ENCODE data around the gene MED27. TPM values are rescaled to one million over a fixed set of nuclear protein-coding genes. Genes with fewer than 3 reads are reported as not detected.

The MED27 gene
- total and polyA plus RNA-seq, 10 of the 15 experiments (the other 5 are each of a cell fraction or from before 2014, with no cell fraction given) = 20.3 to 50.3 (median 35.5) TPM

DNA sequence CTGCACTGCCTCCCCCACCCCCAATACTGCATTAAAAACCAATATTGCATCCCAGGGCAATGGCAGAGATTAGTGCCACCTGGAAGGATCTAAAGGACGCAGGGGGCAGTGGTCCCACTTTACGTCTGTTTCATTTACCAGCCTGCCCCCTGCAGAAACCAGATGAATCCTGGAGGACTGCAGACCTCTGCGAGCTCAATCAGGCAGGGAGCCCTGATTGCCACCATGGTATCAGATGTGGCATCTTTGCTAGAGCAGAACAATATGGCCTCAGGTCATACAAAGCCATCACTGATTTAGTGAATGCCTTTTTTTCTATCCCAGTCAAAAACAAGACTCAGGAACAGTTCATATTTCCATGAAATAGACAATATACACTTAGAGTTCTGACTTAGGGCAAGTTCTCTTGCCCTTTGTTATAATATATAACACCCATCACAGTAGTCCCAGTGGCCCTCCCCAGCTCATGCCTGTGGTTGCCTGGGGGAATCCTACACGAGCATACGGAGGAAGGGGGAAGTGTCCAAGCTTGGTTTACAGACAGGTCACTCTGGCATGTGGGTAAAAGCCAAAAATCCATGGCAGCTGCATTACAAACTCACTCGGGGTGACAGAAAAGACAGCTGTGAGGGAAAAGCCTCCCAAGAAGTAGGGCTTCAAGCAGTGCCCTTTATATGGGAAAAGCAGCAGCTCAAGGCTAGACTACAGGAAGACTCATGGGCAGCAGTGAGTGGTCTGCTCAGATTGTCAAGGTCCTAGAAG, 85.1 kb downstream of the MED27 start:
- RAD21 ChIA-PET (ENCODE audit: unreplicated experiment) = no interaction called here
- FAIRE-seq = no peak

More for the DNA sequence above, 85.1 kb downstream of the MED27 start:
- no peaks in the 10 kb centered on the region for H4K20me1 ChIP-seq (ENCODE audit: control insufficient read depth, insufficient read depth)
- no peak overlapping the region for H3K9ac ChIP-seq (ENCODE audit: control insufficient read depth, insufficient read depth, low read length)
- ATAC-seq (no peak), DNase-seq (ENCODE audit: low read depth, low spot score) (no peak)
- 79% methylated on average over 5 of the region's 6 CpGs for WGBS (ENCODE audit: insufficient coverage, insufficient replicate concordance, low lambda C conversion rate, missing lambda C conversion rate)
- ChIA-PET POLR2A (no interaction called here), CTCF (interaction anchor here (0.8 kb wide), 1 partner anchor 7 kb away, joined by 3 read pairs; no protein-coding TSS in a partner anchor), SMC1A (ENCODE audit: uncharacterized antibody, unreplicated experiment) (interaction anchor here (0.6 kb wide), 1 partner anchor 314 kb away, joined by 3 read pairs; no protein-coding TSS in a partner anchor)
- H3K4me3 ChIP-seq = no peak overlapping the region
- TF ChIP-seq, protein P1, sequence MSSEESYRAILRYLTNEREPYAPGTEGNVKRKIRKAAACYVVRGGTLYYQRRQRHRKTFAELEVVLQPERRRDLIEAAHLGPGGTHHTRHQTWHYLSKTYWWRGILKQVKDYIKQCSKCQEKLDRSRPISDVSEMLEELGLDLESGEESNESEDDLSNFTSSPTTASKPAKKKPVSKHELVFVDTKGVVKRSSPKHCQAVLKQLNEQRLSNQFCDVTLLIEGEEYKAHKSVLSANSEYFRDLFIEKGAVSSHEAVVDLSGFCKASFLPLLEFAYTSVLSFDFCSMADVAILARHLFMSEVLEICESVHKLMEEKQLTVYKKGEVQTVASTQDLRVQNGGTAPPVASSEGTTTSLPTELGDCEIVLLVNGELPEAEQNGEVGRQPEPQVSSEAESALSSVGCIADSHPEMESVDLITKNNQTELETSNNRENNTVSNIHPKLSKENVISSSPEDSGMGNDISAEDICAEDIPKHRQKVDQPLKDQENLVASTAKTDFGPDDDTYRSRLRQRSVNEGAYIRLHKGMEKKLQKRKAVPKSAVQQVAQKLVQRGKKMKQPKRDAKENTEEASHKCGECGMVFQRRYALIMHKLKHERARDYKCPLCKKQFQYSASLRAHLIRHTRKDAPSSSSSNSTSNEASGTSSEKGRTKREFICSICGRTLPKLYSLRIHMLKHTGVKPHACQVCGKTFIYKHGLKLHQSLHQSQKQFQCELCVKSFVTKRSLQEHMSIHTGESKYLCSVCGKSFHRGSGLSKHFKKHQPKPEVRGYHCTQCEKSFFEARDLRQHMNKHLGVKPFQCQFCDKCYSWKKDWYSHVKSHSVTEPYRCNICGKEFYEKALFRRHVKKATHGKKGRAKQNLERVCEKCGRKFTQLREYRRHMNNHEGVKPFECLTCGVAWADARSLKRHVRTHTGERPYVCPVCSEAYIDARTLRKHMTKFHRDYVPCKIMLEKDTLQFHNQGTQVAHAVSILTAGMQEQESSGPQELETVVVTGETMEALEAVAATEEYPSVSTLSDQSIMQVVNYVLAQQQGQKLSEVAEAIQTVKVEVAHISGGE (CRISPR knock-in tag; IDR thresholded peaks at IDR 0.05) = no peak
- no peak for TF ChIP-seq POLR2AphosphoS5 (IDR thresholded peaks at IDR 0.05; ENCODE audit: low read length)
- no TSS peak for BruUV-seq (replicated peaks)
- H3K36me3 ChIP-seq (ENCODE audit: control insufficient read depth in 2 of 2, insufficient read depth in 2 of 2, low read length in 1 of 2) = no peaks in the 10 kb centered on the region
- no peaks in the 10 kb centered on the region for H3K27me3 ChIP-seq (replicated peaks in 1 of 2; ENCODE audit: control insufficient read depth in 2 of 2, insufficient read depth in 2 of 2, low read length in 1 of 2)
- intact Hi-C loops (cut with micrococcal nuclease; ENCODE audit: unreplicated experiment) (no loop called here), in situ Hi-C loops (cut with MboI) (no loop called here)
- no peak overlapping the region for H3K4me2 ChIP-seq (ENCODE audit: control insufficient read depth, insufficient read depth)
- no peak overlapping the region for H3K27ac ChIP-seq (ENCODE audit: control insufficient read depth, insufficient read depth)
- H3K4me1 ChIP-seq (ENCODE audit: control insufficient read depth, insufficient read depth, low read length) = no peaks in the 10 kb centered on the region
- no peak overlapping the region for H2AFZ ChIP-seq (ENCODE audit: control insufficient read depth, low read depth, low read length)
- no peaks in the 10 kb centered on the region for H3K9me3 ChIP-seq (replicated peaks; ENCODE audit: control insufficient read depth, insufficient read depth, low read length)
- no peaks in the 10 kb centered on the region for H3K79me2 ChIP-seq (ENCODE audit: control insufficient read depth, insufficient read depth, low read length)
